BLaER1 (cell line): Measurements from ENCODE around the gene WBP2.
"Not testable (repeated sequence)": the region's sequence is repeated elsewhere in the genome, so short reads cannot be mapped to it uniquely, and the experiment has no call there.

Source experiments
- H3K27ac ChIP-seq: shearing (Covaris generic); formaldehyde crosslinking; 2 replicates; pipeline ENCODE4 v1.8.1; 2022
- H3K27me3 ChIP-seq: shearing (Covaris generic); formaldehyde crosslinking; 2 replicates; pipeline ENCODE4 v1.8.1; 2022
- H3K36me3 ChIP-seq: shearing (Covaris generic); formaldehyde crosslinking; 2 replicates; pipeline ENCODE4 v1.8.1; 2022
- H3K4me1 ChIP-seq: shearing (Covaris generic); formaldehyde crosslinking; 2 replicates; pipeline ENCODE4 v1.8.1; 2022
- H3K4me2 ChIP-seq: shearing (Covaris generic); formaldehyde crosslinking; 2 replicates; pipeline ENCODE4 v1.8.1; 2022
- H3K4me3 ChIP-seq: shearing (Covaris generic); formaldehyde crosslinking; 2 replicates; pipeline ENCODE4 v1.8.1; 2022
- H3K9ac ChIP-seq: shearing (Covaris generic); formaldehyde crosslinking; 2 replicates; pipeline ENCODE4 v1.8.1; 2022
- H3K9me3 ChIP-seq: shearing (Covaris generic); formaldehyde crosslinking; 2 replicates; pipeline ENCODE4 v1.8.1; 2022
- H4K20me1 ChIP-seq: shearing (Covaris generic); formaldehyde crosslinking; 2 replicates; pipeline ENCODE4 v1.8.1; 2022
- Cebpa-rat ChIP-seq: shearing (Covaris generic); IDR thresholded peaks from 2 replicates; pipeline ENCODE4 v1.8.1; 2022

The WBP2 gene

GRCh38 chr17:75818326-75818885, 36.7 kb downstream of the WBP2 start:
- no peak overlapping the region for H3K27ac ChIP-seq
- peaks cover 98% of the 10 kb centered on the region for H3K36me3 ChIP-seq
- H3K4me3 ChIP-seq = no peak overlapping the region
- H3K9me3 ChIP-seq = no peaks in the 10 kb centered on the region
- no peak for TF ChIP-seq Cebpa-rat
- H3K9ac ChIP-seq = 0 out of 2 replicates have a peak overlapping the region, but pooled peaks have one; percentile 15
- H3K4me2 ChIP-seq = no peak overlapping the region
- H3K4me1 ChIP-seq = peaks cover 9% of the 10 kb centered on the region; the same call in 1 of the 2 replicates
- peaks cover 33% of the 10 kb centered on the region for H4K20me1 ChIP-seq
- H3K27me3 ChIP-seq = no peaks in the 10 kb centered on the region

GRCh38 chr17:75817571-75817970, 37.6 kb downstream of the WBP2 start:
- Histone ChIP-seq H3K4me1 (peaks cover 9% of the 10 kb centered on the region; the same call in 1 of the 2 replicates), H4K20me1 (peaks cover 25% of the 10 kb centered on the region), H3K36me3 (peaks cover 98% of the 10 kb centered on the region), H3K9ac (no peak overlapping the region), H3K27ac (no peak overlapping the region), H3K4me2 (no peak overlapping the region), H3K27me3 (no peaks in the 10 kb centered on the region), H3K4me3 (no peak overlapping the region), H3K9me3 (no peaks in the 10 kb centered on the region)
- no peak for TF ChIP-seq Cebpa-rat

GRCh38 chr17:75816693-75817092, 38.4 kb downstream of the WBP2 start:
- no peak overlapping the region for H3K9ac ChIP-seq
- H3K4me1 ChIP-seq = peaks cover under 1% of the 10 kb centered on the region; the same call in 1 of the 2 replicates
- H3K4me3 ChIP-seq = no peak overlapping the region
- H3K27ac ChIP-seq = no peak overlapping the region
- H3K36me3 ChIP-seq = peaks cover 98% of the 10 kb centered on the region
- no peaks in the 10 kb centered on the region for H3K9me3 ChIP-seq
- H3K27me3 ChIP-seq = no peaks in the 10 kb centered on the region
- TF ChIP-seq Cebpa-rat = no peak
- no peak overlapping the region for H3K4me2 ChIP-seq
- H4K20me1 ChIP-seq = peaks cover 24% of the 10 kb centered on the region

- Histone ChIP-seq H3K27me3 (no peaks in the 10 kb centered on the region), H3K9me3 (no peaks in the 10 kb centered on the region), H3K27ac (no peak overlapping the region), H3K36me3 (peaks cover 98% of the 10 kb centered on the region), H3K4me2 (no peak overlapping the region), H3K4me3 (no peak overlapping the region), H3K4me1 (no peaks in the 10 kb centered on the region), H3K9ac (no peak overlapping the region), H4K20me1 (peaks cover 25% of the 10 kb centered on the region)
- TF ChIP-seq Cebpa-rat = no peak
These were observed 39.7 kb downstream of the WBP2 start for GRCh38 chr17:75815399-75815798.

GRCh38 chr17:75814900-75815373, 40.2 kb downstream of the WBP2 start:
- Histone ChIP-seq H3K9me3 (no peaks in the 10 kb centered on the region), H3K36me3 (peaks cover 98% of the 10 kb centered on the region), H3K27me3 (no peaks in the 10 kb centered on the region), H3K4me1 (no peaks in the 10 kb centered on the region), H3K9ac (no peak overlapping the region), H4K20me1 (peaks cover 28% of the 10 kb centered on the region), H3K27ac (no peak overlapping the region), H3K4me3 (no peak overlapping the region), H3K4me2 (no peak overlapping the region)
- no peak for TF ChIP-seq Cebpa-rat

GRCh38 chr17:75814021-75814395, 41.1 kb downstream of the WBP2 start:
- Histone ChIP-seq H3K36me3 (peaks cover 99% of the 10 kb centered on the region), H3K9ac (no peak overlapping the region), H3K27ac (no peak overlapping the region), H4K20me1 (peaks cover 37% of the 10 kb centered on the region), H3K4me2 (no peak overlapping the region), H3K9me3 (no peaks in the 10 kb centered on the region), H3K27me3 (no peaks in the 10 kb centered on the region), H3K4me3 (no peak overlapping the region), H3K4me1 (0 out of 2 replicates have a peak, but pooled peaks cover 5% of the 10 kb centered on the region)
- TF ChIP-seq Cebpa-rat = no peak

GRCh38 chr17:75813081-75814020, 41.8 kb downstream of the WBP2 start:
- Histone ChIP-seq H3K4me1 (peaks cover 10% of the 10 kb centered on the region), H3K36me3 (peaks cover 94% of the 10 kb centered on the region), H3K27ac (no peak overlapping the region), H4K20me1 (peaks cover 42% of the 10 kb centered on the region), H3K4me2 (no peak overlapping the region), H3K9me3 (no peaks in the 10 kb centered on the region), H3K9ac (no peak overlapping the region), H3K4me3 (no peak overlapping the region), H3K27me3 (no peaks in the 10 kb centered on the region)
- no peak for TF ChIP-seq Cebpa-rat

- Histone ChIP-seq H3K27me3 (no peaks in the 10 kb centered on the region), H3K4me1 (peaks cover 19% of the 10 kb centered on the region), H3K36me3 (peaks cover 90% of the 10 kb centered on the region), H4K20me1 (peaks cover 52% of the 10 kb centered on the region), H3K9ac (no peak overlapping the region), H3K4me2 (no peak overlapping the region), H3K4me3 (no peak overlapping the region), H3K9me3 (no peaks in the 10 kb centered on the region), H3K27ac (no peak overlapping the region)
- TF ChIP-seq Cebpa-rat = no peak
These were observed 42.8 kb downstream of the WBP2 start for GRCh38 chr17:75812096-75813013.

- peaks cover 88% of the 10 kb centered on the region for H3K36me3 ChIP-seq
- H3K27me3 ChIP-seq = no peaks in the 10 kb centered on the region
- H3K4me2 ChIP-seq = no peak overlapping the region
These were observed 44.0 kb downstream of the WBP2 start for GRCh38 chr17:75811174-75811573.

GRCh38 chr17:75810756-75811155, 44.4 kb downstream of the WBP2 start:
- not testable (repeated sequence) for H3K9me3 ChIP-seq, H3K27ac ChIP-seq, H3K4me3 ChIP-seq, H3K4me2 ChIP-seq, H3K27me3 ChIP-seq, H3K9ac ChIP-seq
- peaks cover 68% of the 10 kb centered on the region for H4K20me1 ChIP-seq
- peaks cover 19% of the 10 kb centered on the region for H3K4me1 ChIP-seq
- H3K36me3 ChIP-seq = peaks cover 84% of the 10 kb centered on the region

More at GRCh38 chr17:75811174-75811573, 44.0 kb downstream of the WBP2 start:
- Histone ChIP-seq H3K9ac (0 out of 2 replicates have a peak overlapping the region, but pooled peaks have one; percentile 6), H3K9me3 (no peaks in the 10 kb centered on the region), H4K20me1 (peaks cover 64% of the 10 kb centered on the region), H3K4me3 (no peak overlapping the region), H3K27ac (no peak overlapping the region), H3K4me1 (peaks cover 19% of the 10 kb centered on the region)
- TF ChIP-seq Cebpa-rat = no peak
